ENCODE data around the gene GSG1L.

GSG1L gene

GRCh38 chr16:27818246-27818645 is 245.3 kb downstream of the GSG1L start:
- no peak for DNase-seq (ENCODE audit: low spot score)

- no peak for DNase-seq (ENCODE audit: low spot score)
Observed at GRCh38 chr16:27817038-27817437, 246.5 kb downstream of the GSG1L start.

GRCh38 chr16:27816561-27816960 is 247.0 kb downstream of the GSG1L start:
- DNase-seq (ENCODE audit: low spot score) = no peak

- peak; percentile 17 for DNase-seq (ENCODE audit: low spot score)
Observed at GRCh38 chr16:27813591-27813990, 249.9 kb downstream of the GSG1L start.

- peak; percentile 33 for DNase-seq (ENCODE audit: low spot score)
Observed at GRCh38 chr16:27811881-27812280, 251.6 kb downstream of the GSG1L start.

GRCh38 chr16:27806986-27807385 is 256.5 kb downstream of the GSG1L start:
- no peak for DNase-seq (ENCODE audit: low spot score)

- DNase-seq (ENCODE audit: low spot score) = no peak
Observed at GRCh38 chr16:27806388-27806787, 257.1 kb downstream of the GSG1L start.

- no peak for DNase-seq (ENCODE audit: low spot score)
Observed at GRCh38 chr16:27805828-27806351, 257.6 kb downstream of the GSG1L start.

GRCh38 chr16:27803775-27804549 is 259.6 kb downstream of the GSG1L start:
- DNase-seq (ENCODE audit: low spot score) = no peak

- DNase-seq (ENCODE audit: low spot score) = no peak
Observed at GRCh38 chr16:27802664-27803439, 260.7 kb downstream of the GSG1L start.

- no peak for DNase-seq (ENCODE audit: low spot score)
Observed at GRCh38 chr16:27801289-27801945, 262.1 kb downstream of the GSG1L start.

- DNase-seq (ENCODE audit: low spot score) = no peak
Observed at GRCh38 chr16:27800817-27801216, 262.7 kb downstream of the GSG1L start.

GRCh38 chr16:27799896-27800295 is 263.6 kb downstream of the GSG1L start:
- DNase-seq (ENCODE audit: low spot score) = no peak

- no peak for DNase-seq (ENCODE audit: low spot score)
Observed at GRCh38 chr16:27798241-27798640, 265.3 kb downstream of the GSG1L start.

- no peak for DNase-seq (ENCODE audit: low spot score)
Observed at GRCh38 chr16:27795992-27796614, 267.4 kb downstream of the GSG1L start.

- no peak for DNase-seq (ENCODE audit: low spot score)
Observed at GRCh38 chr16:27793249-27793622, 270.3 kb downstream of the GSG1L start.

GRCh38 chr16:27792486-27793248 is 270.8 kb downstream of the GSG1L start:
- no peak for DNase-seq (ENCODE audit: low spot score)

GRCh38 chr16:27791404-27791719 is 272.2 kb downstream of the GSG1L start:
- no peak for DNase-seq (ENCODE audit: low spot score)

- DNase-seq (ENCODE audit: low spot score) = no peak
Observed at GRCh38 chr16:27790546-27791403, 272.7 kb downstream of the GSG1L start.

GRCh38 chr16:27789595-27790241 is 273.8 kb downstream of the GSG1L start:
- no peak for DNase-seq (ENCODE audit: low spot score)

Data from left forelimb (tissue), 1 donor.